ENCODE results near the gene AHCYL2.
"Not testable (repeated sequence)": the region's sequence is repeated elsewhere in the genome, so short reads cannot be mapped to it uniquely, and the experiment has no call there.

The AHCYL2 gene

GRCh38 chr7:129470411-129470810 lies 245.6 kb downstream of the AHCYL2 start:
- TF ChIP-seq POLR2A (IDR thresholded peaks at IDR 0.05; ENCODE audit: low read depth, low read length): no peak
- DNase-seq (ENCODE audit: insufficient read length, low spot score) (no peak), FAIRE-seq (no peak)

DNA sequence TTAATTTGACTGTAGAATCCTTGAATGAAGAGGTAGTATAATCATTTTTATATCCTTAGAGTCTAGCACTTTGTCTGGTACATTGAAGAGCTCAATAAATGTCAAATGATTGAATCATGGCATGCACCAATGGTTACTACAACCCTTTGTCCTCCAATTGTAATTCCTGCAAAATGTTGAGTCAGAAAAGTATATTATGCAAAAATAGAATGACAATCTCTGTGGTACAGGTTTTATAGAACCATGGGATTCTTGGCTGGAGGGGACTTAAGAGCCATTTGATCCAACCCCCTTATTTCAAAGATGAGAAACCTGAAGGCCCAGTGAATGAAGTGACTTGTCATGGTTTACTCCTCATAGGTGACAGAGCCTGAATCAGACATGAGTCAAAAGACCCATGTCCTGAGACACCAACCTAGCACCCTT lies 246.6 kb downstream of the AHCYL2 start:
- FAIRE-seq: no peak
- no peak for TF ChIP-seq POLR2A (IDR thresholded peaks at IDR 0.05; ENCODE audit: low read depth, low read length)
- DNase-seq (ENCODE audit: insufficient read length, low spot score): no peak

DNA sequence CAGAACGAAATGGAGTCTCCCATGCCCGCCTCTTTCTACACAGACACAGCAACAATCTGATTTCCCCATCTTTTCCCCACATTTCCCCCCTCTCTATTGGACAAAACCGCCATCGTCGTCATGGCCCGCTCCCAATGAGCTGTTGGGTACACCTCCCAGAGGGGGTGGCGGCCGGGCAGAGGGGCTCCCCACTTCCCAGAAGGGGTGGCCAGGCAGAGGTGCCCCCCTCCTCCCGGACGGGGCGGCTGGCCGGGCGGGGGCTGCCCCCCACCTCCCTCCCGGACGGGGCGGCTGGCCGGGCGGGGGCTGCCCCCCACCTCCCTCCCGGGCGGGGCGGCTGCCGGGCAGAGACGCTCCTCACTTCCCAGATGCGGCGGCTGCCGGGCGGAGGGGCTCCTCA lies 251.1 kb downstream of the AHCYL2 start:
- FAIRE-seq; DNase-seq (ENCODE audit: insufficient read length, low spot score): not testable (repeated sequence)

- not testable (repeated sequence) for DNase-seq (ENCODE audit: insufficient read length, low spot score); FAIRE-seq
Measured at GRCh38 chr7:129476398-129476797, 251.6 kb downstream of the AHCYL2 start.

Measured in H54 (cell line).